Keratinocyte (primary cell): ENCODE measurements around the gene TIAM2. TPM values are rescaled to one million over a fixed set of nuclear protein-coding genes. Genes with fewer than 3 reads are reported as not detected.

Source experiments
- DNase-seq: peaks from one replicate; pipeline ENCODE4 v3.0.0-alpha.2; 2011; ENCODE audit warnings: low read depth, missing footprints, low spot score
- FAIRE-seq: peaks from 2 replicates; lab custom pipeline; 2011; peaks lifted over from hg19 to GRCh38; lab: Jason Lieb, UNC
- H2AFZ ChIP-seq: 2 replicates; pipeline ENCODE4 v1.6.0; 2012; ENCODE audit warnings: low read length, control low read depth, inconsistent platforms; ENCODE audit not compliant: control insufficient read depth
- H3K27ac ChIP-seq: 2 replicates; pipeline ENCODE4 v1.5.1; 2011; ENCODE audit warnings: low read length; ENCODE audit not compliant: control insufficient read depth, insufficient read depth
- H3K27me3 ChIP-seq: 3 replicates; pipeline ENCODE4 v1.6.0; 2011; ENCODE audit warnings: low read length; ENCODE audit not compliant: control insufficient read depth, insufficient read depth; ENCODE audit errors: extremely low read depth
- H3K36me3 ChIP-seq, 2 experiments: 2 replicates in 1 of 2; 3 replicates in 1 of 2; pipeline ENCODE4 v1.5.1; 2011; ENCODE audit warnings: low read length in 2 of 2, mild to moderate bottlenecking in 1 of 2; ENCODE audit not compliant: control insufficient read depth in 2 of 2, insufficient read depth in 2 of 2; ENCODE audit errors: extremely low read depth in 1 of 2
- H3K4me1 ChIP-seq: 3 replicates; pipeline ENCODE4 v1.5.1; 2011; ENCODE audit warnings: low read length; ENCODE audit not compliant: control insufficient read depth, insufficient read depth; ENCODE audit errors: extremely low read depth
- H3K4me2 ChIP-seq: 3 replicates; pipeline ENCODE4 v1.6.0; 2011; ENCODE audit warnings: low read depth, low read length; ENCODE audit not compliant: control insufficient read depth, insufficient read depth; ENCODE audit errors: extremely low read depth
- H3K4me3 ChIP-seq, 3 experiments: fragments of 200-600 bp in 1 of 3; sonication (generic) in 1 of 3; 2 replicates in 2 of 3; 3 replicates in 1 of 3; pipeline ENCODE4 v1.5.1; 2011 to 2016; ENCODE audit warnings: low read length in 3 of 3, mild to moderate bottlenecking in 3 of 3, control low read depth in 2 of 3, inconsistent platforms in 1 of 3, low read depth in 1 of 3, mixed read lengths in 1 of 3, mixed run types in 1 of 3, moderate library complexity in 1 of 3; ENCODE audit not compliant: control insufficient read depth in 2 of 3, insufficient read depth in 2 of 3; ENCODE audit errors: extremely low read depth in 1 of 3
- H3K79me2 ChIP-seq: 2 replicates; pipeline ENCODE4 v1.6.0; 2012; ENCODE audit warnings: low read length; ENCODE audit not compliant: control insufficient read depth, insufficient read depth
- H3K9ac ChIP-seq: 3 replicates; pipeline ENCODE4 v1.6.0; 2011; ENCODE audit warnings: low read length; ENCODE audit not compliant: control insufficient read depth, insufficient read depth; ENCODE audit errors: extremely low read depth
- H3K9me1 ChIP-seq: 3 replicates; pipeline ENCODE4 v1.6.0; 2011; ENCODE audit warnings: low read length; ENCODE audit not compliant: control insufficient read depth, insufficient read depth; ENCODE audit errors: extremely low read depth
- H3K9me3 ChIP-seq: 2 replicates; pipeline ENCODE4 v1.5.1; 2012; ENCODE audit warnings: low read depth, low read length; ENCODE audit not compliant: control insufficient read depth
- H4K20me1 ChIP-seq: 3 replicates; pipeline ENCODE4 v1.6.0; 2011; ENCODE audit warnings: low read length; ENCODE audit not compliant: control insufficient read depth, insufficient read depth; ENCODE audit errors: extremely low read depth
- EZH2 ChIP-seq: IDR thresholded peaks from one replicate; pipeline ENCODE4 v1.6.1; 2012; ENCODE audit warnings: inconsistent platforms, mild to moderate bottlenecking, low read length, moderate library complexity
- dilution Hi-C: fragments of 300-500 bp; cut with MboI; formaldehyde crosslinking; loops from one replicate; pipeline ENCODE4 v1.7.0; 2020; ENCODE audit warnings: low sequenced_read_pairs; ENCODE audit not compliant: extremely low pct_ligation_motif_present
- polyA plus RNA-seq, 5 experiments: library from polyadenylated mRNA; depleted of rRNA in 3 of 5; stranded (reverse) in 3 of 5; stranded (forward) in 1 of 5; unstranded in 1 of 5; fragments of >200 nt; gene quantifications; 1 replicate in 1 of 5; 2 replicates in 3 of 5; 3 replicates in 1 of 5; pipeline versions ENCODE4 v1.2.1 to v1.2.3, GENCODE V29; 2011 to 2012; ENCODE audit warnings: missing spikeins in 2 of 5, low read depth in 1 of 5, low replicate concordance in 1 of 5
- TF ChIP-seq, protein P1 (sequence below), 3 experiments: IDR thresholded peaks in 1 of 3; conservative IDR thresholded peaks in 1 of 3; optimal IDR thresholded peaks in 1 of 3; 2 replicates in 2 of 3; 3 replicates in 1 of 3; pipeline versions ENCODE3 to v1.5.1; 2011; ENCODE audit warnings: low read length in 3 of 3, mild to moderate bottlenecking in 3 of 3, moderate library complexity in 2 of 3, control low read depth in 1 of 3, inconsistent platforms in 1 of 3; ENCODE audit not compliant: insufficient read depth in 2 of 3; ENCODE audit errors: extremely low read depth in 1 of 3

The TIAM2 gene
- polyA plus RNA-seq, 1 donor (not counting 4 experiments of a cell fraction or from before 2014, with no cell fraction given), result 4.0 TPM

DNA sequence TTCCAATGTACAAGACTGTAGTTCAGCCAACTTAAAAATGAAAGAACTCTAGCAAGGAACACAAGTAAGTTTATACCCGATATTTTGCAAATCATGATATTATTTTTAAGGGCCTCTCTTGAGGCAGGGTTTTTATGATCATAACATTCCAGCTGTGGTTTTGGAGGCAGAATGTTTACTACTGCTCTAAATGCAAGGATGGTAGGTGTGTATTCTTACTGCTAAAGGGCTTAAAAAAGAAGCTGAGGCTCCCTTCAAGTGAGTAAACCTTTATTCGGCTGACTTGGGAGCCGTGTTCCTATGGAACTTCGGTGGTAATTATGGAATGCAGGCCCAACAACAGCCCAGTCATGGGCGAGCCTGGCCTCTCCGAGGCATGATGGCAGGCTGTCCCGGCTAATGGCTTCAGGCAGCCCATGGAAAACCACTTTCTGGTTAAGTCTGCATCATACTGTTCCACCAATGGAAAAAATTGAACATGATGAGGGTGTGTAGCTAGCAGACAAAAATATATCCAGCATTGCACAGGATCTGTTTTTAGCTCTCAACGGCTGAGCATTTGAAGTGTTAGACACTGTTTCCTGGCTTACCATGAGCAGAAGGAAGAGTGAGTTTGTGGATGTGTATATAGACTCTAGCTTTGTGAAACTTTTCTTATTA is 111.5 kb downstream of the TIAM2 start:
- dilution Hi-C loops, result no loop called here
- Histone ChIP-seq H3K4me3 (no peak overlapping the region), H3K4me2 (no peak overlapping the region), H3K27me3 (no peaks in the 10 kb centered on the region), H2AFZ (no peak overlapping the region), H3K9ac (no peak overlapping the region), H3K27ac (no peak overlapping the region), H3K36me3 (no peaks in the 10 kb centered on the region), H3K4me1 (no peaks in the 10 kb centered on the region), H3K9me1 (no peaks in the 10 kb centered on the region), H3K9me3 (no peaks in the 10 kb centered on the region), H3K79me2 (no peaks in the 10 kb centered on the region), H4K20me1 (no peaks in the 10 kb centered on the region)
- no peak for DNase-seq
- FAIRE-seq, result no peak
- TF ChIP-seq, protein P1, sequence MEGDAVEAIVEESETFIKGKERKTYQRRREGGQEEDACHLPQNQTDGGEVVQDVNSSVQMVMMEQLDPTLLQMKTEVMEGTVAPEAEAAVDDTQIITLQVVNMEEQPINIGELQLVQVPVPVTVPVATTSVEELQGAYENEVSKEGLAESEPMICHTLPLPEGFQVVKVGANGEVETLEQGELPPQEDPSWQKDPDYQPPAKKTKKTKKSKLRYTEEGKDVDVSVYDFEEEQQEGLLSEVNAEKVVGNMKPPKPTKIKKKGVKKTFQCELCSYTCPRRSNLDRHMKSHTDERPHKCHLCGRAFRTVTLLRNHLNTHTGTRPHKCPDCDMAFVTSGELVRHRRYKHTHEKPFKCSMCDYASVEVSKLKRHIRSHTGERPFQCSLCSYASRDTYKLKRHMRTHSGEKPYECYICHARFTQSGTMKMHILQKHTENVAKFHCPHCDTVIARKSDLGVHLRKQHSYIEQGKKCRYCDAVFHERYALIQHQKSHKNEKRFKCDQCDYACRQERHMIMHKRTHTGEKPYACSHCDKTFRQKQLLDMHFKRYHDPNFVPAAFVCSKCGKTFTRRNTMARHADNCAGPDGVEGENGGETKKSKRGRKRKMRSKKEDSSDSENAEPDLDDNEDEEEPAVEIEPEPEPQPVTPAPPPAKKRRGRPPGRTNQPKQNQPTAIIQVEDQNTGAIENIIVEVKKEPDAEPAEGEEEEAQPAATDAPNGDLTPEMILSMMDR (optimal IDR thresholded peaks at IDR 0.05 in 1 of 3, IDR thresholded peaks at IDR 0.05 in 1 of 3, conservative IDR thresholded peaks at IDR 0.05 in 1 of 3; ENCODE audit: extremely low read depth in 1 of 3, insufficient read depth in 2 of 3, low read length in 3 of 3), result no peak
- TF ChIP-seq EZH2, result no peak

DNA sequence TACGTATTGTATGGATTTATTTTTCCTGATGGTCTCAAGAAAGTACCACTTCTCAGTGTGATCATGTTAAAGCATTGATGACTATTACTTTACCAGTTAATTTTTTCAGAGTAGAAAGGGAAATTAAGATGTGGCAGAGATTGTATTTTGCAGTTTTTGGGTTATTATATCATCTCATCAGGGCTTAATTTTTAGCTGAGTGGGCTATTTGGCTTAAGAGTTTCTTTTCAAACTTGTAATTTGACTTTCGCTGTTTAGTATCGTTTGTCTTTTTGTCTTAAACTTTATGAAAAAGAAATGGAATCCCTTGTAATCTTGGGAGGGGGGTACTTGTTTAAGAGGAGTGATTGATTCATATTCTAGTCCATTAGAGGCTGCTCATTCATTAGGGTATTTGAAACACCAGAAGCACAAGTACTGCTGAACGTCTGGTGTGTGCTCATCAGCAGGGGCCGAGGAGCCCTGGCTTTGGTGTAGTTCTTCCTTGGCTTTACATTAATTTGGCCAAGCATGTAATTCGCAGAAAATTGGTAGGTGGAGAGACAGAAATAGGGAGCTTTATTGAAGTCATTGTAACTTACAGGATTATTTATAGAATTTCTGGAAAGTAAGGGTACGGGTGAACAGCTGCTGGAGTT is 112.4 kb downstream of the TIAM2 start:
- H3K9me1 ChIP-seq, result no peaks in the 10 kb centered on the region
- H3K9me3 ChIP-seq, result no peaks in the 10 kb centered on the region
- FAIRE-seq (no peak), DNase-seq (no peak)
- no peak overlapping the region for H2AFZ ChIP-seq
- no peaks in the 10 kb centered on the region for H3K4me1 ChIP-seq
- TF ChIP-seq, protein P1 (optimal IDR thresholded peaks at IDR 0.05 in 1 of 3, IDR thresholded peaks at IDR 0.05 in 1 of 3, conservative IDR thresholded peaks at IDR 0.05 in 1 of 3; ENCODE audit: extremely low read depth in 1 of 3, insufficient read depth in 2 of 3, low read length in 3 of 3), result no peak
- no peak for TF ChIP-seq EZH2
- H3K27ac ChIP-seq, result no peak overlapping the region
- no peaks in the 10 kb centered on the region for H3K27me3 ChIP-seq
- no peak overlapping the region for H3K9ac ChIP-seq
- no peaks in the 10 kb centered on the region for H3K36me3 ChIP-seq
- no peaks in the 10 kb centered on the region for H4K20me1 ChIP-seq
- no peak overlapping the region for H3K4me3 ChIP-seq
- no peaks in the 10 kb centered on the region for H3K79me2 ChIP-seq
- dilution Hi-C loops, result no loop called here
- H3K4me2 ChIP-seq, result no peak overlapping the region
